HG03103 (cell line): ENCODE results near the gene ADCY7.

Experiments
- ATAC-seq: cut with Tn5 transposase; IDR thresholded peaks from one replicate; pipeline ENCODE4 v1.9.1; 2021; ENCODE audit warnings: low read depth; ENCODE audit not compliant: unreplicated experiment

The ADCY7 gene

GRCh38 chr16:50296807-50297206 is 30.5 kb downstream of the ADCY7 start:
- ATAC-seq: no peak

GRCh38 chr16:50297301-50298074 is 31.1 kb downstream of the ADCY7 start:
- ATAC-seq: no peak

- ATAC-seq: no peak
These were observed 31.7 kb downstream of the ADCY7 start for GRCh38 chr16:50298075-50298460.

- no peak for ATAC-seq
These were observed 32.5 kb downstream of the ADCY7 start for GRCh38 chr16:50298591-50299507.

- ATAC-seq: no peak
These were observed 33.3 kb downstream of the ADCY7 start for GRCh38 chr16:50299508-50300105.

GRCh38 chr16:50300942-50301625 is 34.7 kb downstream of the ADCY7 start:
- ATAC-seq: no peak

- no peak for ATAC-seq
These were observed 35.5 kb downstream of the ADCY7 start for GRCh38 chr16:50301626-50302471.

GRCh38 chr16:50302472-50303005 is 36.2 kb downstream of the ADCY7 start:
- ATAC-seq: no peak

GRCh38 chr16:50303041-50303604 is 36.8 kb downstream of the ADCY7 start:
- no peak for ATAC-seq

GRCh38 chr16:50303605-50304466 is 37.5 kb downstream of the ADCY7 start:
- no peak for ATAC-seq

GRCh38 chr16:50304467-50305440 is 38.4 kb downstream of the ADCY7 start:
- ATAC-seq: no peak

- ATAC-seq: no peak
These were observed 39.2 kb downstream of the ADCY7 start for GRCh38 chr16:50305441-50306061.

- no peak for ATAC-seq
These were observed 39.9 kb downstream of the ADCY7 start for GRCh38 chr16:50306287-50306686.

- no peak for ATAC-seq
These were observed 42.0 kb downstream of the ADCY7 start for GRCh38 chr16:50308237-50308965.

GRCh38 chr16:50309156-50309526 is 42.8 kb downstream of the ADCY7 start:
- no peak for ATAC-seq
